HG03432 (cell line): Measurements from ENCODE around the gene DMKN.
A peak's percentile ranks its signal among the peaks of the same experiment; 100 is the strongest.
"Not testable (repeated sequence)": the region's sequence is repeated elsewhere in the genome, so short reads cannot be mapped to it uniquely, and the experiment has no call there.

Source experiments
- ATAC-seq: cut with Tn5 transposase; IDR thresholded peaks from one replicate; pipeline ENCODE4 v1.9.1; 2021; ENCODE audit warnings: mild to moderate bottlenecking, moderate library complexity; ENCODE audit not compliant: unreplicated experiment

The DMKN gene

GRCh38 chr19:35470128-35470527 lies 43.3 kb downstream of the DMKN start:
- no peak for ATAC-seq

GRCh38 chr19:35468637-35469036 lies 44.8 kb downstream of the DMKN start:
- no peak for ATAC-seq

- no peak for ATAC-seq
These were observed 47.2 kb downstream of the DMKN start for GRCh38 chr19:35466259-35466658.

GRCh38 chr19:35462956-35463355 lies 50.5 kb downstream of the DMKN start:
- ATAC-seq, result not testable (repeated sequence)

GRCh38 chr19:35462476-35462953 lies 50.9 kb downstream of the DMKN start:
- peak; percentile 65 for ATAC-seq

GRCh38 chr19:35461788-35462187 lies 51.7 kb downstream of the DMKN start:
- not testable (repeated sequence) for ATAC-seq

GRCh38 chr19:35461060-35461459 lies 52.4 kb downstream of the DMKN start:
- ATAC-seq, result no peak

GRCh38 chr19:35460608-35461007 lies 52.8 kb downstream of the DMKN start:
- ATAC-seq, result no peak

GRCh38 chr19:35459414-35460082 lies 53.9 kb downstream of the DMKN start:
- no peak for ATAC-seq

GRCh38 chr19:35458731-35459391 lies 54.6 kb downstream of the DMKN start:
- peak; percentile 39 for ATAC-seq

- ATAC-seq, result no peak
These were observed 55.3 kb downstream of the DMKN start for GRCh38 chr19:35458192-35458591.

- no peak for ATAC-seq
These were observed 56.3 kb downstream of the DMKN start for GRCh38 chr19:35457173-35457572.

- no peak for ATAC-seq
These were observed 57.7 kb downstream of the DMKN start for GRCh38 chr19:35455616-35456201.

- no peak for ATAC-seq
These were observed 58.8 kb downstream of the DMKN start for GRCh38 chr19:35454663-35455062.

GRCh38 chr19:35451338-35452096 lies 61.9 kb downstream of the DMKN start:
- ATAC-seq, result no peak

GRCh38 chr19:35449359-35450043 lies 63.9 kb downstream of the DMKN start:
- no peak for ATAC-seq

- no peak for ATAC-seq
These were observed 65.6 kb downstream of the DMKN start, which contains the start of gene FFAR2 for GRCh38 chr19:35447606-35448469. Gene FFAR2, plus strand, starts transcription at chr19:35448257. Its CDS starts 1,458 bp downstream, at chr19:35449715.
